ELR (cell line): ENCODE measurements around the gene MLLT3.

Source experiments
- DNase-seq: peaks from one replicate; pipeline ENCODE4 v3.0.0-alpha.2; 2015; ENCODE audit warnings: low read depth

MLLT3 gene

GRCh38 chr9:20625003-20625349, 2.7 kb upstream of the MLLT3 start:
- no peak for DNase-seq

- peak; percentile 83 for DNase-seq
Observed at GRCh38 chr9:20624201-20625002, 2.1 kb upstream of the MLLT3 start.

- DNase-seq: no peak
Observed at GRCh38 chr9:20623748-20624124, 1.4 kb upstream of the MLLT3 start.

- DNase-seq: peak; percentile 38
Observed at GRCh38 chr9:20623021-20623747, 885 bp upstream of the MLLT3 start.

- peak; percentile 66 for DNase-seq
Observed at GRCh38 chr9:20621471-20622329, 599 bp downstream of the MLLT3 start.

- peak; percentile 46 for DNase-seq
Observed at GRCh38 chr9:20620650-20621470, 1.4 kb downstream of the MLLT3 start.

GRCh38 chr9:20619487-20620200, 2.7 kb downstream of the MLLT3 start:
- DNase-seq: peak; percentile 27

- peak; percentile 87 for DNase-seq
Observed at GRCh38 chr9:20618361-20618802, 3.9 kb downstream of the MLLT3 start.

- DNase-seq: no peak
Observed at GRCh38 chr9:20616808-20617207, 5.5 kb downstream of the MLLT3 start.

GRCh38 chr9:20614602-20615216, 7.6 kb downstream of the MLLT3 start:
- no peak for DNase-seq

GRCh38 chr9:20611691-20612287, 10.5 kb downstream of the MLLT3 start:
- peak; percentile 83 for DNase-seq

GRCh38 chr9:20610591-20610990, 11.7 kb downstream of the MLLT3 start:
- DNase-seq: no peak

GRCh38 chr9:20608582-20608981, 13.7 kb downstream of the MLLT3 start:
- no peak for DNase-seq

- DNase-seq: no peak
Observed at GRCh38 chr9:20606652-20607051, 15.6 kb downstream of the MLLT3 start.

- peak; percentile 57 for DNase-seq
Observed at GRCh38 chr9:20604562-20604961, 17.7 kb downstream of the MLLT3 start.

GRCh38 chr9:20603524-20604268, 18.6 kb downstream of the MLLT3 start:
- peak; percentile 28 for DNase-seq

GRCh38 chr9:20601292-20601691, 21.0 kb downstream of the MLLT3 start:
- no peak for DNase-seq

- peak; percentile 77 for DNase-seq
Observed at GRCh38 chr9:20599195-20599594, 23.1 kb downstream of the MLLT3 start.

GRCh38 chr9:20598367-20598766, 23.9 kb downstream of the MLLT3 start:
- no peak for DNase-seq
